Common myeloid progenitor, CD34-positive (primary cell): ENCODE results near the gene IFT43.

Experiments used
- CTCF ChIA-PET: fragments of 350-600 bp; sonication (Branson Sonifier 250); formaldehyde crosslinking; loops from one replicate; lab custom pipeline; 2021; ENCODE audit warnings: antibody characterized with exemption; lab: Charles Lee
- POLR2A ChIA-PET: fragments of 350-600 bp; sonication (Branson Sonifier 250); formaldehyde crosslinking; loops from one replicate; lab custom pipeline; 2021; ENCODE audit warnings: antibody characterized with exemption; lab: Charles Lee
- DNase-seq, 3 donors: peaks; one replicate each; pipeline versions ENCODE4 v3.0.0 to v3.0.0-alpha.2; 2013
- H3K27ac ChIP-seq, 2 experiments: 1 replicate in 1 of 2; 2 replicates in 1 of 2; pipeline ENCODE4 v1.7.0; 2013; ENCODE audit warnings: inconsistent platforms in 2 of 2, low read length in 2 of 2, mild to moderate bottlenecking in 2 of 2, low read depth in 1 of 2, moderate library complexity in 1 of 2; ENCODE audit not compliant: severe bottlenecking in 2 of 2, insufficient read depth in 1 of 2, poor library complexity in 1 of 2
- H3K27me3 ChIP-seq, 5 experiments: replicated peaks in 2 of 5; 1 replicate in 3 of 5; 2 replicates in 2 of 5; pipeline versions ENCODE4 v1.6.1 to v1.7.0; 2013; ENCODE audit warnings: low read length in 4 of 5, mild to moderate bottlenecking in 2 of 5, moderate library complexity in 2 of 5, inconsistent platforms in 1 of 5; ENCODE audit not compliant: insufficient read depth in 5 of 5, control insufficient read depth in 4 of 5
- H3K36me3 ChIP-seq, 4 experiments: 1 replicate in 2 of 4; 2 replicates in 2 of 4; pipeline versions ENCODE4 v1.6.1 to v1.7.0; 2013; ENCODE audit warnings: low read length in 3 of 4, control low read depth in 1 of 4, mild to moderate bottlenecking in 1 of 4; ENCODE audit not compliant: control insufficient read depth in 4 of 4, insufficient read depth in 4 of 4
- H3K4me1 ChIP-seq, 4 experiments: 1 replicate in 3 of 4; 2 replicates in 1 of 4; pipeline versions ENCODE4 v1.6.1 to v1.7.1; 2013; ENCODE audit warnings: low read length in 3 of 4, mild to moderate bottlenecking in 3 of 4, control low read depth in 1 of 4, inconsistent platforms in 1 of 4, moderate library complexity in 1 of 4; ENCODE audit not compliant: control insufficient read depth in 4 of 4, insufficient read depth in 4 of 4; ENCODE audit errors: control extremely low read depth in 1 of 4
- H3K4me3 ChIP-seq, 7 experiments: 1 replicate in 4 of 7; 2 replicates in 3 of 7; pipeline versions ENCODE4 v1.5.1 to v1.7.0; 2013; ENCODE audit warnings: mild to moderate bottlenecking in 7 of 7, low read length in 6 of 7, moderate library complexity in 6 of 7, inconsistent platforms in 2 of 7, low read depth in 2 of 7, control low read depth in 1 of 7; ENCODE audit not compliant: insufficient read depth in 4 of 7, control insufficient read depth in 1 of 7; ENCODE audit errors: extremely low read depth in 1 of 7
- H3K9me3 ChIP-seq, 5 experiments: 1 replicate in 4 of 5; 2 replicates in 1 of 5; pipeline versions ENCODE4 v1.6.1 to v1.7.1; 2013; ENCODE audit warnings: low read length in 4 of 5, mild to moderate bottlenecking in 2 of 5, inconsistent platforms in 1 of 5, low read depth in 1 of 5, moderate library complexity in 1 of 5; ENCODE audit not compliant: control insufficient read depth in 4 of 5, insufficient read depth in 2 of 5; ENCODE audit errors: control extremely low read depth in 1 of 5
- WGBS: methylation state at CpG from one replicate; pipeline ENCODE4 v1.1.5; 2013; ENCODE audit not compliant: insufficient coverage; 5-methylcytosine and 5-hydroxymethylcytosine counted together

The IFT43 gene

DNA sequence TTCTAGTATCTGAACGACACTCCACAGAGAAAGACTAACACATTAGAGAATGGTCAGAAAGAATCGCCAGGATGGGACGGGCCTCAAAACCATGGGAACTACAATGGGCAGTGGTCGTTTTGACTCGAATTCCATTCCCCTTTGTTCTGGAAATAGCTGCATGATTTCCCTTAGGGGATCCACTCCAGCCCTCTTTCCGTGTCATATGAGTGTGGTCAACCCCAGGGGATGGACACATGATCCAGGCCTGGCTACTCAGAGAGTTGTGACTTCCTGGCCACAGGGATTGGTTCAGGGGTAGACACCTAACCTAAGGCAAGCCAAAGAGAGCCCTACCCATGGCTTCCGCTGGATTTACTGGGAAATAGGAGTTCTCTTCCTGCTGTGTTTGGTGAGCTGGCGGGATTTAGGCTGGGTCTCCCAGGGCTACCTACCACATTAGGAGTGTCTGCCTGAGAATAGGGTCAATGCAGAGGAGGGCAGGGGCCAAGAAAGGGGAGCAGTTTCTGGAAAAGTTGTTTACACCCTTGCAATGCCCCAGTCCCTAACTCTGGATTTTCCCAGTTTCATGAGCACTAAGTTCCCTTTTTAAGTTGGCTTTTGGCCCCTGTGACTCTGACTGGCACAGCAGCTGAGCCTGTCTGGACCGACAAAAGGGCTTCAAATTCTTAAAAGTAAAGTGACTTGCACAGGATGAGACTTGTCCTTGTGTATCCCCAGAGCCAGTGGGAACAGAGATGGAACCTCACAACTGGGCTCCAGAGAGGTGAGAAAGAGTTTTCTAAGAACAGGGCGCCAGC, 138.1 kb downstream of the IFT43 start:
- ChIA-PET CTCF (interaction anchor here (1.2 kb wide), 1 partner anchor 10 kb away, joined by 3 read pairs; no protein-coding TSS in a partner anchor), POLR2A (no interaction called here)
- Histone ChIP-seq H3K27ac (no peak overlapping the region), H3K36me3 (no peaks in the 10 kb centered on the region), H3K9me3 (peaks cover 0 to 4% (median 0%) of the 10 kb centered on the region in 5 experiments), H3K4me3 (no peak overlapping the region), H3K4me1 (no peaks in the 10 kb centered on the region), H3K27me3 (peaks cover 0 to 6% (median 2%) of the 10 kb centered on the region in 5 experiments)
- 82% methylated on average over 9 of the region's 10 CpGs for WGBS
- DNase-seq: no peak

DNA sequence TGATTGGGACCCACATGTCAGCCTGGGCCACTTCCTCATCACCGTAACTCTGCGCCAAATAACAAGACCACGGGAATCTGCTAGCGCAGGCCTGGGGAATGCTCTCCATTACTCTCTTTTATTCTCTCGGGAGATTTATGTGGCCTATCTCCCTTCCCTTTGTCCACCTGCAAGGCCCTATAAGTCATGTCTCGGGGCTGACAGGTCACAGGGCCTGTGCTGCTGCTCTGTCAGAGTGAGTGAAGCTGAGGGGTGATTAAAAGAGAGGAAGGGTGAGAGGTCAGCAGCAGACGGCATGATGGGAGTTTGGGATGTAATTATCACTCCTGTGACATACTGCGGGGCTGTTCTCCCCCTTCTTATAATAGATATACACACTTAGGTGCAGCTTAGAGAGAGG, 139.9 kb downstream of the IFT43 start:
- Histone ChIP-seq H3K36me3 (no peaks in the 10 kb centered on the region), H3K9me3 (peaks cover 0 to 4% (median 0%) of the 10 kb centered on the region in 5 experiments), H3K27ac (no peak overlapping the region), H3K4me1 (no peaks in the 10 kb centered on the region), H3K4me3 (no peak overlapping the region), H3K27me3 (peaks cover 0 to 16% (median 7%) of the 10 kb centered on the region in 5 experiments)
- ChIA-PET CTCF (no interaction called here), POLR2A (no interaction called here)
- DNase-seq: no peak
- WGBS: 80% methylated on average over 1 of the region's 8 CpGs

GRCh38 chr14:76126076-76126475, 140.5 kb downstream of the IFT43 start:
- WGBS: 84% methylated on average over 5 of the region's 5 CpGs
- Histone ChIP-seq H3K4me1 (no peaks in the 10 kb centered on the region), H3K27me3 (peaks cover 0 to 22% (median 9%) of the 10 kb centered on the region in 5 experiments), H3K4me3 (no peak overlapping the region), H3K27ac (no peak overlapping the region), H3K9me3 (peaks cover 0 to 4% (median 0%) of the 10 kb centered on the region in 5 experiments), H3K36me3 (no peaks in the 10 kb centered on the region)
- ChIA-PET CTCF (no interaction called here), POLR2A (no interaction called here)
- DNase-seq: no peak

- H3K9me3 ChIP-seq: peaks cover 0 to 4% (median 0%) of the 10 kb centered on the region in 5 experiments
- DNase-seq: no peak
- WGBS: 100% methylated on average over 1 of the region's 3 CpGs
- H3K4me3 ChIP-seq: no peak overlapping the region
- no peaks in the 10 kb centered on the region for H3K4me1 ChIP-seq
- no peaks in the 10 kb centered on the region for H3K36me3 ChIP-seq
- no peak overlapping the region for H3K27ac ChIP-seq
- H3K27me3 ChIP-seq: peaks cover 6 to 57% (median 13%) of the 10 kb centered on the region in 5 experiments
- POLR2A ChIA-PET: no interaction called here
- CTCF ChIA-PET: no interaction called here
Observed at GRCh38 chr14:76129851-76130576, 144.5 kb downstream of the IFT43 start.

DNA sequence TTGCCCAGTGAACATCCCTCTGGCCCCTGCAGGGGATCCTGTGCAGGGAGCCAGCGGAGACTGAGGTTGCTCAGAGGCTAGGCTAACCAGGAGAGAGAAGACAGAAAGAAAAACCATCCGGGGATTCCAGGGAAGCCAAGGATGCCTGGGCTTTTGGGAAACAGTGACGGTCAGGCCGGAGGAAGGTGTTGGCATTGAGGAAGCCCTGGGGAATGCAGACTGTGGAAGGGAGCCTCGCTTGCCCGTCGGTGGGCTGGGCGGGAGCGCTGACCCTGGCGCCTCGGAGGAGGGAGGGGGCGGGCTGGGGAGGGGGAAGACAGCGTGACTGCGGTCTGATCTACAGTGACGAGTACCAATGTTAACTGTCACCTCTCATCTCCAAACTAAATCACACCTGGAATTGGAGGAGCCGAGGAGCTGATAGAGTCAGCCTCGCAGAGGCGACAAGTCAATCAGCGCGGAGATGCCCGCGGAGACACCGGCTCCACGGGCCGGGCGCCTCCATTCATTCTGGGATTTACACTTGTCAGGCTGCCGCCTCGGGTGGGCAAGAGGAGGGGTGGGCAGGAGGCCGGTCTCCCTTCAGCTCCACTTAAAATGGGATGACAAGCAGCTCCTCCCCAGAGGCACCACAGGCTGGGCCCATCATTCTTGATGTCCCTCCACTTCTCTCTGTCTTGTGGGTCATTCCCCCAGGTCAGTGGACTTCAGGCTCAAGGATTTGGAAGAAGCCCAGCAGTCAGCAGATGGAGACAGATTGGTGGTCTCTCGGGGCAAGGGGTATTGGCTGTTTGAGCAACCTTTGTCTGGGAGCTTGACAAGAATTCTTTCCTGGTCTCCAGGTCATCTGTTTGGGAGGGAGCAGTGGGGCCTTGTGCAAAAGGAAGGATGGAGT, 145.8 kb downstream of the IFT43 start:
- POLR2A ChIA-PET: no interaction called here

GRCh38 chr14:76133103-76133502, 147.5 kb downstream of the IFT43 start:
- ChIA-PET POLR2A (no interaction called here), CTCF (no interaction called here)
- Histone ChIP-seq H3K4me3 (no peak overlapping the region), H3K9me3 (peaks cover 0 to 2% (median 0%) of the 10 kb centered on the region in 5 experiments), H3K36me3 (no peaks in the 10 kb centered on the region), H3K27ac (no peak overlapping the region), H3K27me3 (peaks cover 11 to 82% (median 28%) of the 10 kb centered on the region in 5 experiments), H3K4me1 (no peaks in the 10 kb centered on the region)
- 28% methylated on average over 4 of the region's 4 CpGs for WGBS
- peak; percentile 30 to 71 (median 64) for DNase-seq

More for the DNA sequence above, 145.8 kb downstream of the IFT43 start:
- H3K4me3 ChIP-seq: no peak overlapping the region
- H3K27ac ChIP-seq: no peak overlapping the region
- no peaks in the 10 kb centered on the region for H3K36me3 ChIP-seq
- CTCF ChIA-PET: no interaction called here
- DNase-seq: no peak
- H3K27me3 ChIP-seq: peaks cover 6 to 68% (median 20%) of the 10 kb centered on the region in 5 experiments
- 19% methylated on average over 18 of the region's 30 CpGs for WGBS
- no peaks in the 10 kb centered on the region for H3K4me1 ChIP-seq
- peaks cover 0 to 4% (median 0%) of the 10 kb centered on the region in 5 experiments for H3K9me3 ChIP-seq
